Stimulated activated naive CD4-positive, alpha-beta T cell (primary cell): ENCODE data around the gene MAP3K5.
"Not testable (repeated sequence)": the region's sequence is repeated elsewhere in the genome, so short reads cannot be mapped to it uniquely, and the experiment has no call there.

Experiments
- DNase-seq, 6 experiments: peaks; one replicate each; lab custom pipeline; 2025; lab: John Stamatoyannopoulos, UW

Gene MAP3K5

GRCh38 chr6:136772685-136773472 is 19.4 kb downstream of the MAP3K5 start:
- DNase-seq = no peak

- DNase-seq = no peak
Measured at GRCh38 chr6:136771306-136771705, 21.0 kb downstream of the MAP3K5 start.

GRCh38 chr6:136769759-136770158 is 22.5 kb downstream of the MAP3K5 start:
- no peak for DNase-seq

GRCh38 chr6:136769124-136769523 is 23.2 kb downstream of the MAP3K5 start:
- no peak for DNase-seq

- no peak for DNase-seq
Measured at GRCh38 chr6:136767570-136768309, 24.5 kb downstream of the MAP3K5 start.

- no peak for DNase-seq
Measured at GRCh38 chr6:136767103-136767502, 25.2 kb downstream of the MAP3K5 start.

GRCh38 chr6:136766274-136766673 is 26.0 kb downstream of the MAP3K5 start:
- DNase-seq = no peak

- DNase-seq = peak in 3 of 6 experiments; percentile 16 to 41 (median 30)
Measured at GRCh38 chr6:136764517-136764993, 27.7 kb downstream of the MAP3K5 start.

- no peak for DNase-seq
Measured at GRCh38 chr6:136763716-136764516, 28.4 kb downstream of the MAP3K5 start.

GRCh38 chr6:136763255-136763654 is 29.0 kb downstream of the MAP3K5 start:
- no peak for DNase-seq

GRCh38 chr6:136762022-136762975 is 30.0 kb downstream of the MAP3K5 start:
- no peak for DNase-seq

GRCh38 chr6:136761227-136761922 is 30.9 kb downstream of the MAP3K5 start:
- peak in 2 of 6 experiments; percentile 12 to 14 for DNase-seq

- not testable (repeated sequence) for DNase-seq
Measured at GRCh38 chr6:136760781-136761180, 31.5 kb downstream of the MAP3K5 start.

- no peak for DNase-seq
Measured at GRCh38 chr6:136757150-136757549, 35.1 kb downstream of the MAP3K5 start.

- no peak for DNase-seq
Measured at GRCh38 chr6:136754820-136755219, 37.5 kb downstream of the MAP3K5 start.

- DNase-seq = peak; percentile 32 to 85 (median 66)
Measured at GRCh38 chr6:136753624-136754023, 38.7 kb downstream of the MAP3K5 start.

- DNase-seq = no peak
Measured at GRCh38 chr6:136752554-136752953, 39.7 kb downstream of the MAP3K5 start.

- DNase-seq = no peak
Measured at GRCh38 chr6:136751991-136752390, 40.3 kb downstream of the MAP3K5 start.

GRCh38 chr6:136751522-136751956 is 40.7 kb downstream of the MAP3K5 start:
- DNase-seq = peak in 3 of 6 experiments; percentile 67 to 73 (median 70)
